ENCODE measurements around the gene RBM33. TPM values are rescaled to one million over a fixed set of nuclear protein-coding genes. Genes with fewer than 3 reads are reported as not detected.
A peak's percentile ranks its signal among the peaks of the same experiment; 100 is the strongest.

RBM33 gene
- total RNA-seq, 2 experiments from 2014 or later: 73.7 to 84.8 TPM

DNA sequence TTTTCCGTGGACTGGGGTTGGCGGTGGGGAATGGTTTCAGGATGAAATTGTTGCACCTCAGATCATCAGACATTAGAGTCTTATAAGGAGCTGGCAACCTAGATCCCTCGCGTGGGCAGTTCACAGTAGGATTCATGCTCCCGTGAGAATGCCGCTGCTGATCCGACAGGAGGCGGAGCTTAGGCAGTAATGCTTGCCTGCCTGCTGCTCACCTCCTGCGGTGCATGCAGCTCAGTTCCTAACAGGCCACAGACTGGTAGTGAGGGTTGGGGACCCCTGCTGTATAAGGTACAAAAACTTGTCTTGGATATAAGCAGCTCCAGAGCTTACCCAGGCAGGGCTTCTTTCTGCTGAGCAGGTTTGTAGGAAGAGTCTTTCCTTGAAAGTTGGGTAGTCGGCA, 113.9 kb downstream of the RBM33 start:
- Mint-ChIP-seq H3K4me3 (no peak overlapping the region), H3K27ac (no peak overlapping the region), H3K4me1 (ENCODE audit: low read depth) (peaks cover 67% of the 10 kb centered on the region), H3K9me3 (no peaks in the 10 kb centered on the region), H3K36me3 (ENCODE audit: low read depth) (peaks cover 53% of the 10 kb centered on the region), H3K27me3 (no peaks in the 10 kb centered on the region)
- TF ChIP-seq, protein P1, sequence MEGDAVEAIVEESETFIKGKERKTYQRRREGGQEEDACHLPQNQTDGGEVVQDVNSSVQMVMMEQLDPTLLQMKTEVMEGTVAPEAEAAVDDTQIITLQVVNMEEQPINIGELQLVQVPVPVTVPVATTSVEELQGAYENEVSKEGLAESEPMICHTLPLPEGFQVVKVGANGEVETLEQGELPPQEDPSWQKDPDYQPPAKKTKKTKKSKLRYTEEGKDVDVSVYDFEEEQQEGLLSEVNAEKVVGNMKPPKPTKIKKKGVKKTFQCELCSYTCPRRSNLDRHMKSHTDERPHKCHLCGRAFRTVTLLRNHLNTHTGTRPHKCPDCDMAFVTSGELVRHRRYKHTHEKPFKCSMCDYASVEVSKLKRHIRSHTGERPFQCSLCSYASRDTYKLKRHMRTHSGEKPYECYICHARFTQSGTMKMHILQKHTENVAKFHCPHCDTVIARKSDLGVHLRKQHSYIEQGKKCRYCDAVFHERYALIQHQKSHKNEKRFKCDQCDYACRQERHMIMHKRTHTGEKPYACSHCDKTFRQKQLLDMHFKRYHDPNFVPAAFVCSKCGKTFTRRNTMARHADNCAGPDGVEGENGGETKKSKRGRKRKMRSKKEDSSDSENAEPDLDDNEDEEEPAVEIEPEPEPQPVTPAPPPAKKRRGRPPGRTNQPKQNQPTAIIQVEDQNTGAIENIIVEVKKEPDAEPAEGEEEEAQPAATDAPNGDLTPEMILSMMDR (IDR thresholded peaks at IDR 0.05): no peak
- intact Hi-C loops (cut with micrococcal nuclease): no loop called here
- ATAC-seq (no peak), DNase-seq (no peak)
- POLR2A ChIA-PET: no interaction called here
- CTCF ChIA-PET: interaction anchor here (1.1 to 4.1 kb wide), 3 partner anchors 10 to 160 kb away, joined by 4 to 19 read pairs (median 8); no protein-coding TSS in a partner anchor

DNA sequence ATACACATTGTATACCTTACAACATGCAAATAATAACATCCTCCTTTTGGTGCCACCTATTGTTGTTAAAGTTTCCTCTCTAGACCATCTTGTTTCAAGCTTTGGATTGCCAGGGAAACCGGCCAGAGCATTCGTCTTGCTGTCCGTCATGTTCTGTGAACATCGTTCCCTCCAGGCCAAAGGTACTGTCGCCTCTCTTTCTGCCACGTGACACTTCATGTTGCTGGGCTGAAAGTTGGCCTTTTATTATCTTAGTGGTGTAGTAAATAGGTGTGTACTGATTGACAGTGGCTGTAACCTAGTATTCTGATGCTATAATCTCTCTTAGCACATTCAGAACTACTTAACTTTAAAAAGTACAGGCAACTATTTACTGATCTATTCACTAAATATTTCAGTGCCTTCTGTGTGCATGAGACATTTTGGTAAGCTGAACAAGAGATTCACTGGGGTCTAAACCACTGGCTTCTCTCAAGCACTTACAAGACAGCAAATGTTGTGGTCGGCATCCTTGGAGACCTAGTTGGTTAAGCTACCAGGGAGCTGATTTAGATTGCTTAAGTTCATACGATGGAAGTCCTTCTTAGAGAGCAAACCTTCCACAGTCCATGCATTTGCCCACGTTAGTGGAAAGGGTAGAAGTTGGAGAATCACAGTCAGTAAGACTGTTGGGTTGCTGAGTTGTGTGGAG, 115.4 kb downstream of the RBM33 start:
- H3K4me3 Mint-ChIP-seq: no peak overlapping the region
- peak overlapping the region; percentile 16 for H3K27ac Mint-ChIP-seq
- H3K4me1 Mint-ChIP-seq (ENCODE audit: low read depth): peaks cover 66% of the 10 kb centered on the region
- POLR2A ChIA-PET: no interaction called here
- CTCF ChIA-PET: interaction anchor here (1.0 to 4.1 kb wide), 2 partner anchors 8 to 162 kb away, joined by 4 to 19 read pairs; no protein-coding TSS in a partner anchor
- TF ChIP-seq, protein P1 (IDR thresholded peaks at IDR 0.05): no peak
- no peaks in the 10 kb centered on the region for H3K9me3 Mint-ChIP-seq
- H3K36me3 Mint-ChIP-seq (ENCODE audit: low read depth): peaks cover 58% of the 10 kb centered on the region
- ATAC-seq (no peak), DNase-seq (no peak)
- intact Hi-C loops (cut with micrococcal nuclease): loop anchor here (10.0 kb wide), 1 partner anchor 115 kb away; the partner anchor contains the start of gene RBM33
- H3K27me3 Mint-ChIP-seq: no peaks in the 10 kb centered on the region

DNA sequence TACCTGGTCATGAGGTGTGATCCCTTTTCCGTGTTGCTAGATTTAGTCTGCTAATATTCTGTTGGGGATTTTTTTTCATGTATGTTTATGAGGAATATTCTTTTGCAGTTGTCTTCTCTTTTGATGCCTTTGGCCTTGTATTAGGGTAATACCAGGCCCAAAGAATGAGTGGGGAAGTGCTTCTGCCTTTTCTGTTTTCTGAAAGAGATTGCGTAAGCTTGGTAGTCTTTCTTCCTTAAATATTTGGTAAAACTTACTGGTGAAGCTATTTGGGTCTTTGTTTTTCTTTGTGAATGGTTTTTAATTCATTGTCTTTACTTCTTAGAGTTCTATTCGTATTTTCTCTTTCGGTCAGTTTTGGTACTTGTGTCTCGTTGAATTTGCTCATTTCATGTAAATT, 116.7 kb downstream of the RBM33 start:
- Mint-ChIP-seq H3K27me3 (no peaks in the 10 kb centered on the region), H3K4me1 (ENCODE audit: low read depth) (peaks cover 68% of the 10 kb centered on the region), H3K9me3 (no peaks in the 10 kb centered on the region), H3K36me3 (ENCODE audit: low read depth) (peaks cover 66% of the 10 kb centered on the region), H3K27ac (peak overlapping the region; percentile 58), H3K4me3 (no peak overlapping the region)
- no peak for ATAC-seq
- TF ChIP-seq, protein P1 (IDR thresholded peaks at IDR 0.05): no peak
- intact Hi-C loops (cut with micrococcal nuclease): loop anchor here (10.0 kb wide), 1 partner anchor 116 kb away; the partner anchor contains the start of gene RBM33
- no peak for DNase-seq
- POLR2A ChIA-PET: interaction anchor here (0.9 kb wide), 1 partner anchor 50 kb away, joined by 3 read pairs; no protein-coding TSS in a partner anchor
- CTCF ChIA-PET: interaction anchor here (2.6 kb wide), 1 partner anchor 162 kb away, joined by 17 read pairs; no protein-coding TSS in a partner anchor

DNA sequence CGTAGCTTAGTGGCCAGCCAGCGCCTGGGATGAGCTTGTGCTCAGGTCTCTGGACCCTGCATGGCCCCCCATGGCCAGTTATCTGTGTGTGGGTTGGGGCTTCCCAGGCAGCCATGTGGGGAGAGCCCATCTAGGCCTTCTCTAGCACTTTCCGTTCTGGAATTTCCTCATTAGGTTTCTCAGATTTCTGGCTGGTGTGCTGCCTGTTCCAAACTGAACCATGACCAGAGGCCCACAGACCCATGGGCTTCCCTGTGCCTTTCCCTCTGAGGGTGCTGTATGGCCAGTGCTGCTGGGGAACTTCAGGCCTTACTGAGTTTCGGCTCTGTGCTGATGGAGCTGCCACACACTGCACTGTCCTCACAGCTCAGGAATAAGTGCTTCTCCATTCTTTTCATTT, 117.6 kb downstream of the RBM33 start:
- Mint-ChIP-seq H3K4me3 (no peak overlapping the region), H3K36me3 (ENCODE audit: low read depth) (peaks cover 59% of the 10 kb centered on the region), H3K27ac (peak overlapping the region; percentile 95)

More for the DNA sequence above, 117.6 kb downstream of the RBM33 start:
- intact Hi-C loops (cut with micrococcal nuclease): loop anchor here (10.0 kb wide), 1 partner anchor 117 kb away; the partner anchor contains the start of gene RBM33
- Mint-ChIP-seq H3K9me3 (no peaks in the 10 kb centered on the region), H3K4me1 (ENCODE audit: low read depth) (peaks cover 59% of the 10 kb centered on the region), H3K27me3 (no peaks in the 10 kb centered on the region)
- ChIA-PET CTCF (interaction anchor here (1.2 to 2.6 kb wide), 3 partner anchors 11 to 163 kb away, joined by 4 to 17 read pairs (median 5); no protein-coding TSS in a partner anchor), POLR2A (interaction anchor here (0.9 kb wide), 1 partner anchor 51 kb away, joined by 3 read pairs; no protein-coding TSS in a partner anchor)
- TF ChIP-seq, protein P1 (IDR thresholded peaks at IDR 0.05): no peak
- ATAC-seq (no peak), DNase-seq (no peak)
